Activated CD8-positive, alpha-beta memory T cell treated with anti-CD3 and anti-CD28 coated beads for 4 hours (primary cell): ENCODE measurements around the gene ARHGEF17.

ENCODE experiments used
- DNase-seq, 2 donors: peaks; one replicate each; pipeline ENCODE4 v3.0.0-alpha.2; 2020; ENCODE audit warnings: low read depth in 2 of 2

Gene ARHGEF17

DNA sequence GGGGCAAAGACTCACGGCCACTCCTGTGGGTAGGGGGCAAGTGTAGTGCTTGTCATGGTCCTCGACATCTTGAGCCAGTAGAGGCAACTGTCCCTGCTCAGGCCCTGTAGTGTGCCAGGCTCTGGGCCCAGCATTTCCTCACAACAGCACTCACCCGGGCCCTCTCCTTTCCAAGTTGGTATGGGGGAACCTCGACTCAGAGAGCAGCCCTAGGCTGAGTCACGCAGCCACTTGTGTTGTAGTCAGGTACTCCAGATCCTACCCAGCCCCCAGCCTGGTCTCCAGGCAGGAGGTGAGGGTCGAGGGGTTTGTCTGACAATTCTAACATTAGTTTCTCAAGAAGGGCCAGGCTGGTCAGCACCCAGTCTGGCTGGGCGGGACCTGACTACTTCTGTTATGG, 72.3 kb downstream of the ARHGEF17 start:
- DNase-seq: no peak

DNA sequence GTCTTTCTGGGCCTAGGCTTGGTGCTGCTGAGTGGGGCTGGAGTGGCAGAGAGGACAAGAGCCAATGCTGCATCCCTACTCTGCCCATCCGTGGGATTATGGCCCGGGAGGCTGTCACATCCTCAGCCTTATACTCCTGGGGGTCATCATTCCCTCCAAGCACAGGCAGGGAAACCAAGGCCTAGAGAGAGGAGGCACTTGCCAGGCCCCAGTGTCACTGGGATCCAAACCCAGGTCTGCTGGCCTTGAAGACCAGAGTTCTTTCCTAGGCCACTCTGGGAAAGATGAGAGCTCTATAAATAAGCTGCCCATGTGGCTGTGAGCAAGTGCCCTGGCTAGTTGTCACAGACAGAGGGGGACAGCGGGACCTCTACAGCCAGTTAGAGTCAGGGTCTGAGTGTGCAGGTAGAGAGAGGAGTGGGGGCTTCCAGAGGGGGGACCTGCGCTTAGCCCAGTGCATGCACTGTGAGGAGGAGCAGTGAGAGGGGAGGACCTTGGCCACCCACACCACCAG, 72.9 kb downstream of the ARHGEF17 start:
- DNase-seq: no peak

GRCh38 chr11:73381589-73381988, 73.5 kb downstream of the ARHGEF17 start:
- DNase-seq: no peak

DNA sequence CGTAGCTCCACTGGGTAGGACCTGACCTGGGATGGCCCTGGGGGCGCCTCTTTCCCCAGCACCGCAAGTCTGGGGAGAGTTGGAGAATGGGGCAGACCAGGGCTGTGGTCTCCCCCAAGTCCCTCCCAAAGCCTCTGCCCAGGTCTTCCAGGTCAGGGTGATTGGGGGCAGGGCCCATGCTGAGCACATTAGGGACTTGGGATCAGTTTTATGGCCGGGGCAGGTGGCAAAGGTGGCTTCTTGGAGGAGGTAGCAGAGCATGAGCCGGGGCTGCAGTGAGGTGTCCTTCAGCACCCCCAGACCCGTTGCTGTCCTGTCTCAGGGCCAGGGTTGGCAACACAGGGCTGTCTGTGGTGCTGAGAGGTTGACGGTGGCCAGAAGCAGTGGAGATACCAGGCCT, 74.1 kb downstream of the ARHGEF17 start:
- DNase-seq: no peak

DNA sequence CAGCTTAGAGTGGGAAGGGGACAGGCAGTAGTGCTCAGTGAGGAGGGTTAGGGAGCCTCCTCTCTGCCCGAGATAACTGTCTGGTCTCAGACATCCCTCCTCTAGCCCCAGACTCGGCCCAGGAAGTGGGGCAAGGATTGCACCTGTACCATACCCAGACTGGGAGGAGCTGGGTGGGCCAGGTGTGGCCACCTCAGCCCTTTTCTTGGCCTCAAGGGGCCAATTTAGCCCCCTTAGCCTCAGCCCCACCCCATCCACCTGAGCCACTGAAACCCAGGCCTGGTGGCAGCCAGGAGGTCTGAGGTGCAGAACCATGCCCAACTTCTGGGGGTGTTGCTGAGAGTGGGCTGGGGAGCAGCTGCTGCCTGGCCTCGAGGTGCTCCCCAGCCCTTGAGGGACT, 74.7 kb downstream of the ARHGEF17 start:
- DNase-seq: no peak

GRCh38 chr11:73383249-73384124, 75.4 kb downstream of the ARHGEF17 start:
- DNase-seq: no peak

DNA sequence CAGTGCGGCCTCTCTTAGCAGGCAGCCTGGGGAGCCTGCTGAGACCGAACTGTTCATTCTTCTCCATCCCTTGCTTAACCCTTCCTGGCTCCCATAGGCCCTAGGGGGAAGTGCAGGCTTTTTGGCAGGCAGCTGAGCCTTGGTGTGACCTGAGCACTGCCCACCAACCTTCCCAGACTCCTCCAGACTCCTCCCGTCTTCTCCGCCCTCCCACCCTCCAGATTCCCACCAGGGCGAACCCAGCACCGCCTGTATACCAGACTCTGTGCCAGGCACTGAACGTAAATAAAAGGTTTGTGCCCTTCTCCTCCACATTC, 76.0 kb downstream of the ARHGEF17 start:
- DNase-seq: no peak

- DNase-seq: no peak
Observed at GRCh38 chr11:73384531-73384871, 76.4 kb downstream of the ARHGEF17 start.

DNA sequence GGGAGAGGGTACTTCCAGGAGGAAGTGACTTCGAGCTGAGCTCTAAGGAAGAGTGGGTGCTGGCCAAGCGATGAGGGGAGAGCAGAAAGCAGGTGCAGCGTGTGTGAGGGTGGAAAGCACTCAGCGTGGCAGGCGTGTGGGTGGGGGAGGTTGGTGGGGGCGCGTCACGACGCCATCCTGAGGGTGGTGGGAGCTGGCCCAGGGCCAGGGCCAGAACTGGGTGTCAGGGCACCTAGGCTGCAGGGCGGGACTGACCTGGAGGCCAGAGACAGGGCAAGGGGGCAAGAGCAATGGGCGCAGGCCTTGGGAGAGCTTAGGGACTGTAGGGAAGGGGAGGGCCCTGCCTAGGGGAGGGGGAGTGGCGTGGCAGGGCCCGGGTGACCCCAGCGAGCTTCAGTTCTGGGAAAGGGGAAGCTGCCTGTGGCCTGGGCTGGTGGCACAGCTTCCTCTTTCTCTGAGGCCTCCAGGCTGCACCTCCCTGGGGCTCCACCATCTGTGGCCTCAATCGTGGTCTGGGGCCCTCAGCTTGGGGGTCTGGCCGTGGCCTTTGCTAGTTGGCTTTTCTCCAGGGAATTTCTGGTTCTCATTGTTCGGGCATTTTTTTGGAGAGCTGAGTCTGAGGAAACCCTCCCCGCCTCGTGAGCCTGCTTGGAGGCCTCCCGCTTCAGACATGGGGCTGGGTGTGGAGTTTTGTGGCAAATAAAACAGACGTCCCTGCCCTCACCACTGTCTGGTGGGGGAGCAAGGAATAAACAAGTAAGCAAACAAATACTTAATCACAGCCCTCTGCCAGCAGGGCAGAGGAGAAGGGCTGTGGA, 77.0 kb downstream of the ARHGEF17 start:
- DNase-seq: peak in 1 of 2 donors; percentile 19

DNA sequence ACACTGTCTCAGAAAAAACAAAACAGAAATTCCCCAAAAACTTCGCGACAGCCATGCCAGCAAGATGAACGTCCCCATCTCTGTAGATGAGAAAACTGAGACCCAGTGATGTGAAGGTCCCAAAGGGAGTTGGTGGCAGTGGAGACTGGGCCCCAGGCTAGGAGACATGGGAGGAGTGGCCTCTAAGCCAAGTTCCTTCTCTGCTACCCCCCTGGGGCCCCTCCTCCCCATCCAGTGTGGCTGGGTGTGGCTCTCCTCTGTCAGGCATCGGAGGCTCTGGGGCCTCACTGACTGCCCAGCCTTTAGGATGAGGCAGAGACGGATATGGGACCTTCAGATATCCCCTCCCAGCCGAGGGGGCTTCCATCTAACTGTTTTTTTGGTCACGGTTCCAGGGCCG, 77.9 kb downstream of the ARHGEF17 start:
- no peak for DNase-seq

- DNase-seq: no peak
Observed at GRCh38 chr11:73386546-73386945, 78.5 kb downstream of the ARHGEF17 start.

GRCh38 chr11:73387594-73388264, 79.7 kb downstream of the ARHGEF17 start:
- DNase-seq: no peak

DNA sequence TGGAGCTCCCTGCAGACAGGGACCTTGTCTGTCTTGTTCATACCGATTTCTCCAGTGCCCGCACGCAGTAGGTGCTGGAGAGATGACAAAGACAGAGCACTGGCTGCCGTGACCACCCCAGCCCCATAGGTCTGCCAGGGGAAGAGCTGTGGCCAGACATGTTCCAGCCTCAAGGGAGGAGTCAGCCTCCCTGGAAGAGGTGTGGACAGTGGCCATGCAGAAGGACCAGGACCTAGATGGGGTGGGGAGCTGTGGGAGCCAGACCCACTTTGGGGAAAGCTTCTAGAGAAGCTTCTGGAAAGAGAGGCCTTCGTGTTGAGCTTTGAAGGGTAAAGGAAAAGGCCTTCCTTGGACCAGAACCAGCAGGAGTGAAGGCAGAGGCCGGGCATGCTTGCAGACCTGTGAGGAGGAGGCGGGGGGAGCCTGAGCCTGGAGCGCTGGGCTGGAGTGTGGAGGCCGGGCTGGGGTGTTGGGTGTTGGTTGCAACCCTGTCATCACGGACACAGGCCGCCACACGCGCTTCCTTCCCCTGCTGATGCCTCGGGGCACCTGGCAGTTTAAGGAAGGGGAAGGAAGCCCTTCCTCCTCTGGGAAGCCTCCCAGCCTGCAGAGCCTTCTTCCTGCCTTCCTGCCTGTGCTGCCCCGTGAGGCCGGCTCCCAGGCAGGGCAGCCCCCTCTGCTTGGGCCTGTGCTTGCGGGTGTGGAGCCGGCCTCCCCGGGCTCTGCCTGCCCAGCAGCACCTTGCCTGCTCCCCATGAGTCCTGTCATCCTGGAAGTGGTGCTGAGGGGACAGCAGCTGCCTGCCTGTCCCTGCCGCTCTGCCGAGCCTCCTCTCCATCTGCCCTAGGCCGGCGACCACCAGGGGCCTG, 80.4 kb downstream of the ARHGEF17 start:
- no peak for DNase-seq

- DNase-seq: no peak
Observed at GRCh38 chr11:73389134-73389525, 81.1 kb downstream of the ARHGEF17 start.

GRCh38 chr11:73389916-73390315, 81.8 kb downstream of the ARHGEF17 start:
- no peak for DNase-seq

DNA sequence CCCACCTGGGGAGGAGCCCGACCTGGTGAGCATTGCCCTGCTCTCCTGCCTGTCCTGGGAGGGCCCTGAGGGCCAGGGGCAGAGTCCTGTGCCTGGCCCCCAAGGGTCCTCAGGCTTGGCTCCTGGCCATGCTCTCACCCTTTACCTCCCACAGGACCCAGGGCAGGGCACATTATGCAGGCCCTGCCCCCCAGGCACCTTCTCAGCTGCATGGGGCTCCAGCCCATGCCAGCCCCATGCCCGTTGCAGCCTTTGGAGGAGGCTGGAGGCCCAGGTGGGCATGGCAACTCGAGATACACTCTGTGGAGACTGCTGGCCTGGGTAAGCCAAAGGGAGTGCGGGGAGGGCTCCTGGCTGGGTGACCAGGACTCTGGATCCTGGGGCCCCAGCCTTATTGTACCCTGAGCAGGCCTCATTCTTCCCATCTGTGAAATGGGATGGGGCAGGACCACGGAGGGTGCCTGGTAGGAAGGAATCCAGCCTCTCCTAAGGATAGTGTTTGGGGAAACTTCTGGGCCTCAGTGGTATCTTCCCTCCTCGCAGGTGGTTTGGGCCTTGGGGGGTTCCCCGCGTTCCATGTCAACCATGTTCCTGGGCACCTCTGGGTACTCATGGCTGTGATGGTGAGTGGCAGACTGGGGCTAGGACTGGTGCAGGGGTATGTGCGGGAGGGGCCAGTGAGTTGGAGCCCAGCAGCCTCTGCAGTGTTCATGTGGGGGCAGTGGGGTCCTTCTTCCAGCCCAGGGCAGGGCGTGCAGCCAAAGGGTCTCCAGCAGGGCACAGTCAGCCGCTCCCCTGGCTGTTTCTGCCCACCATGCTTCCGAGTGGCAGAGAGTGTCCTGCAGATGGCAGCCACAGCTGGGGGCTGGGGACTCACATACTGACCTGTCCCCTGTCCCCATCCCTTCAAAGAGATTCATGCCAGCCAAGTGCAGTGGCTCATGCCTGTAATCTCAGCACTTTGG, 82.8 kb downstream of the ARHGEF17 start:
- DNase-seq: no peak

GRCh38 chr11:73391665-73392064, 83.6 kb downstream of the ARHGEF17 start:
- DNase-seq: no peak

DNA sequence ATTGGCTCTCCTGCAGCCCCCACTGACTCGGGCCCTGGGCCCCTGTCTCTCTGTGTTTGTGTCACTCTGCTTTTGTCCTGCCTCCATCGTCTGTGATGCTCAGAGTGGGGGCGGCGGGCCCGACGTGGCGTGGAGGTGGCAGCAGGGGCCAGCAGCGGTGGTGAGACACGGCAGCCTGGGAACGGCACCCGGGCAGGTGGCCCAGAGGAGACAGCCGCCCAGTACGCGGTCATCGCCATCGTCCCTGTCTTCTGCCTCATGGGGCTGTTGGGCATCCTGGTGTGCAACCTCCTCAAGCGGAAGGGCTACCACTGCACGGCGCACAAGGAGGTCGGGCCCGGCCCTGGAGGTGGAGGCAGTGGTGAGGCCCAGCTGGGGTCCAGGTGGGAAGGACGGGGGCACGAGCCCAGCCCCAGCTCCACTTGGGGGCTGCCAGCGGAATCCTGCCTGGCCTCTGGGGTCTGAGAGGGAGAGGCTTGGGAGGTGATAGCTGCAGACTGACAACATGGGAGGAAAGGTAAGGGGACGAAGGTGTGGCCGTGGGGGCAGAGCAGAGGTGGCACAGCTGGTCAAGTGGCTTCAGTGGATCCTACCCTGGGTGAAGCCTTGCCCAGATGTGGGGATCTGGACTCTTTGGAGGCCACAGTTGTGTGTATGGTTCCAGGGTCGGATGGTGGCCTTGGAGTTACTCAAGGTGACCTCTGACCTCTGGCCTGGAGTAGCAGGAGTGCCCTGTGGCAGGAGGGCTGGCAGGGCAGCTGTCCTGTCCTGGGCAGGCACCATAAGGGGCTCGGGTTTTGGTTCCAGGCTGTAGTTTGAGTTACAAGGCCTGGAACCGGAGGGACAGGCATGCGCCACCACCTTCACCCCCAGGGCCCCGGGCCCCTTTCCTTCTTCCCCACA, 84.3 kb downstream of the ARHGEF17 start:
- DNase-seq: no peak

- no peak for DNase-seq
Observed at GRCh38 chr11:73393011-73393380, 84.9 kb downstream of the ARHGEF17 start.
